ENCODE measurements around the gene KLHL29. TPM values are rescaled to one million over a fixed set of nuclear protein-coding genes. Genes with fewer than 3 reads are reported as not detected.

KLHL29 gene
- total RNA-seq, 1 donor from 2014 or later: 3.0 TPM

DNA sequence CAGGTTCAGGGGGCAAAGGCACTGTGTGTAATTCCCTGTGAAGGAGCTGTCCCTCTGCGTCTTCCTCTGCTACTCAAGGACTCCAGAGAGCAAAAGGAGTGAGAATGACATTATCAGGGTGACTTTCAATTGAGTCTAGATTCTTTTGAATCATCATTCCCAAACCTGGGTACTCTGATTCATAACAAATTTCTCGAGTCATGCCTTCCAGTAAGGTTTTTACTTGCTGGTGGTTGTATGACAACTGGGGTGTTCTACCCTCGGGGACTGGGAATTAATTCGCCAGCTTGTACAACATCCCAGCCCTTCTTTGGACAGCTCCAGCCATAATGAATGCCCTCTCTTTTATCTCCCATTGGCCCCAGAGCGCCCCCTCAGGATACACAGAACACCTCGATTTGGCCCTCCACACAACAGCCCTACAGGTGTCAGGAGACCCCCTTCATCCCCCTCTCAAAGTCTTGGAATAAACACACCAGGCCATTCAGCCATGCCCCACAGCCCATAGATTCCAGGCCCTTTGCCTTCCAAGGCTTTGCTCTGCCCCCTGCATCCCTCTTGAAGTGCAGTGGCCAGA is 254.5 kb downstream of the KLHL29 start:
- Mint-ChIP-seq H3K36me3 (ENCODE audit: low read depth) (no peaks in the 10 kb centered on the region), H3K4me3 (ENCODE audit: low read depth) (no peak overlapping the region), H3K27me3 (ENCODE audit: low read depth) (no peaks in the 10 kb centered on the region), H3K4me1 (ENCODE audit: low read depth) (no peaks in the 10 kb centered on the region), H3K9me3 (no peaks in the 10 kb centered on the region), H3K27ac (no peak overlapping the region)
- intact Hi-C loops (cut with micrococcal nuclease): no loop called here
- no peak for DNase-seq (ENCODE audit: low spot score)

DNA sequence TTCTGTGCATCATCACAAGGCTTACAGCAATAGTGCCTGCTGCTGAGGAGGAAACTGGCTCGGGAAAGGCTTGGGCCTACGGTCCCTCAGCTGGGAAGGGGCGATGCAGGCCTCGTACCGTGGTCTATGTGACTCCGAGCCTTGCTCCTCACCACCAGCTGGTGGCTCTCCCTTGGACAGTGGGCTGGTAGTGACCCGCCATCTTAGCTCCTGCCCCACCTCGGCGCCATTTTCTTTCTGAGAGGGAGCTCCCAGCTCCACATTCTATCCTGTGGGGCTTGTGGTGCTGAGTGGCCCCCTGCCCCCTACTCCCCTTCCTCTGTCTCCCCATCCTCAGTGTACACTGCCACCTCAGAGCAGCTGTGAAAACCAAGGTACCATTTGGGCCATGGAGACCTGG is 255.7 kb downstream of the KLHL29 start:
- H3K9me3 Mint-ChIP-seq: no peaks in the 10 kb centered on the region

GRCh38 chr2:23642516-23642915 is 257.5 kb downstream of the KLHL29 start:
- Mint-ChIP-seq H3K4me3 (ENCODE audit: low read depth) (no peak overlapping the region), H3K27me3 (ENCODE audit: low read depth) (no peaks in the 10 kb centered on the region), H3K36me3 (ENCODE audit: low read depth) (no peaks in the 10 kb centered on the region), H3K27ac (no peak overlapping the region), H3K9me3 (no peaks in the 10 kb centered on the region), H3K4me1 (ENCODE audit: low read depth) (no peaks in the 10 kb centered on the region)
- no peak for DNase-seq (ENCODE audit: low spot score)
- intact Hi-C loops (cut with micrococcal nuclease): no loop called here

More for the DNA sequence above, 255.7 kb downstream of the KLHL29 start:
- no peak for DNase-seq (ENCODE audit: low spot score)
- intact Hi-C loops (cut with micrococcal nuclease): no loop called here
- H3K36me3 Mint-ChIP-seq (ENCODE audit: low read depth): no peaks in the 10 kb centered on the region
- no peak overlapping the region for H3K4me3 Mint-ChIP-seq (ENCODE audit: low read depth)
- no peaks in the 10 kb centered on the region for H3K4me1 Mint-ChIP-seq (ENCODE audit: low read depth)
- no peak overlapping the region for H3K27ac Mint-ChIP-seq
- H3K27me3 Mint-ChIP-seq (ENCODE audit: low read depth): no peaks in the 10 kb centered on the region

DNA sequence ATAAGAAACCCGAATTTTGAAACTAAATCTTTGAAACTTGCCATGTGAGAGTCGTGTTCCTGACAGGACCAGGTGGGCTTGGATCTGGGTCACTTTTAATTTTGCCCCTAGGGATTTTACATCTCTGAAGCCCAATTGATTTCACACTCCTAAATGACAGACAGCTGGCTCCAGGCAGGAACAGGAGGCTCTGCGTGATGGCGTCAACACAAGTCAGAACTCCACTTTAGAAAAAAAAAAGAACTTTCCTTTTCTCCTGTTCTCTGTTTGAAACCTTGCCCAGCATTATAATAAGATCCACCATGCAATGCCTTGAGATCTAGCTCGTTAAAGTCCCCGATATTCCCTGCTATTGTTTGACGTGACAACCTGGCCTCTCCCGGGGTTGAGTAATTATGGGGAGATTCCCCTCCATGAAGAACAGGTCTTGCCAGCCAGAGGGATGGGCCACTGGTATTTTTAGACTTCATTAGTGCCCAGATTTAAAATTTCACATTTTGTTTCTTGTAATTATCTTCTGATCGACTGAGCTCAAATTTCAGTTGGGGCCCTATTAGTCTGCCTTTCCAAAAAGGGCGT is 260.3 kb downstream of the KLHL29 start:
- H3K9me3 Mint-ChIP-seq: no peaks in the 10 kb centered on the region
- no peaks in the 10 kb centered on the region for H3K4me1 Mint-ChIP-seq (ENCODE audit: low read depth)
- no peak overlapping the region for H3K4me3 Mint-ChIP-seq (ENCODE audit: low read depth)
- no peaks in the 10 kb centered on the region for H3K36me3 Mint-ChIP-seq (ENCODE audit: low read depth)
- intact Hi-C loops (cut with micrococcal nuclease): no loop called here
- DNase-seq (ENCODE audit: low spot score): no peak
- H3K27ac Mint-ChIP-seq: no peak overlapping the region
- H3K27me3 Mint-ChIP-seq (ENCODE audit: low read depth): no peaks in the 10 kb centered on the region

DNA sequence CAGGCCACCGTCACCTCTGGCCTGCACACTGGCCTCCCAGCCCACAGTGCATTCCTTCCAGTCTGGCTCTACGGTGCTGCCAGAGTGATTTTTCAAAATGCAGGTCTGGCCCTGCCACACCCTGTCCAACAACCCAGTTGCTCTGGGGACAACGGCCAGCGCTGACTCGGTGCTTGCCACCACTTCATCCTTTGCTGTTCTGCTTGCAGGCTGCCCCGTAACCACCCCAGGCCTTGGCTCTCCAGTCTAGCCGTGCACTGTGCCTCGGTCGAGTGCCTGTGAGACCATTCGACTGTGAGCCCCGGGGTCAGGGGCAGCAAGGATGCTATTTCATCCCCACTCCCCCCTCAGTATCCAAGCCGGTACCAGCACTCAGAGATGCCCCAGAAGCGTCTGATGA is 262.6 kb downstream of the KLHL29 start:
- no peaks in the 10 kb centered on the region for H3K27me3 Mint-ChIP-seq (ENCODE audit: low read depth)
- no peaks in the 10 kb centered on the region for H3K36me3 Mint-ChIP-seq (ENCODE audit: low read depth)
- intact Hi-C loops (cut with micrococcal nuclease): no loop called here
- DNase-seq (ENCODE audit: low spot score): no peak
- H3K4me3 Mint-ChIP-seq (ENCODE audit: low read depth): no peak overlapping the region
- no peaks in the 10 kb centered on the region for H3K9me3 Mint-ChIP-seq
- no peak overlapping the region for H3K27ac Mint-ChIP-seq
- no peaks in the 10 kb centered on the region for H3K4me1 Mint-ChIP-seq (ENCODE audit: low read depth)

DNA sequence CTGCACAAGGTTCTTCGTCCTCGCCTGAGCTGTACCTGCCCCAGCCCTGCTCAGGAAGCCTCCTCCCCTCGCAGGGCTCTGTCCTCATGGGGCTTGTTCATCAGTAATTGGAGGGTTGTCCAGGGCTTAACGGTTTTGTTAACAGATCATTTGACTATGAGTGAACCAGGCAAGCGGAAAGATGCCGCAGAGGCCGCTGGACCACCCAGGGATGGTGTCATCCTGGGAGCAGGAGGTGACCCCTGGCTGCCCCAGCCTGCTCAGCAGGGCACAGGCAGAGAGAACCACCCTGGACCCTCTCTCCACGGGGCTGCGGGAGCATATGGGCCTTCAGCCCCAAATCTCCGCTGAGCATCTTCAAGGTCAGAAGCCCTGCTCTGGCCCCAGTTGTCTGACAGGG is 264.3 kb downstream of the KLHL29 start:
- Mint-ChIP-seq H3K4me1 (ENCODE audit: low read depth) (no peaks in the 10 kb centered on the region), H3K9me3 (no peaks in the 10 kb centered on the region), H3K4me3 (ENCODE audit: low read depth) (no peak overlapping the region), H3K27me3 (ENCODE audit: low read depth) (no peaks in the 10 kb centered on the region), H3K27ac (no peak overlapping the region), H3K36me3 (ENCODE audit: low read depth) (no peaks in the 10 kb centered on the region)
- intact Hi-C loops (cut with micrococcal nuclease): no loop called here
- DNase-seq (ENCODE audit: low spot score): no peak

DNA sequence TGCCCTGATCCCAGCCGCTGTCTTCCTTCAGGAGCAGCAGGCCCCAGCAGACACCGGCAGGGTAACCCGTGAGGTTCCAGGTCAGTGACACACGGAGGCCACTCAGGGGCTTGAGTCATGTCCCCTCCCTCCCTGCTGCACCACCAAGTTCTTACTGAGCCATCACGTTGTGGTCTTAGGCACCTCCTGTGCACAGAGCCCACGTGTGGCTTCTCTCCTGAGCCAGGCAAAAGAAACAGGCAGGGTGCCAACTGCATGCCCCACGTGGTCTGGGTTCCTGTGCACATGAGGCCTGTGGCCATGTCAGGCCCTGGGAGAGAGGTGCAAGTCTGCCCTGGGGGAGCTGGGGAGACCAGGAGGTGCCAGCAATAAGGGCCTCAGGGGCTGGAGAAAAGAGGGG is 264.8 kb downstream of the KLHL29 start:
- intact Hi-C loops (cut with micrococcal nuclease): no loop called here
- Mint-ChIP-seq H3K9me3 (no peaks in the 10 kb centered on the region), H3K27me3 (ENCODE audit: low read depth) (no peaks in the 10 kb centered on the region), H3K4me3 (ENCODE audit: low read depth) (no peak overlapping the region), H3K27ac (no peak overlapping the region), H3K4me1 (ENCODE audit: low read depth) (no peaks in the 10 kb centered on the region), H3K36me3 (ENCODE audit: low read depth) (no peaks in the 10 kb centered on the region)
- no peak for DNase-seq (ENCODE audit: low spot score)

- H3K9me3 Mint-ChIP-seq: no peaks in the 10 kb centered on the region
- H3K4me1 Mint-ChIP-seq (ENCODE audit: low read depth): no peaks in the 10 kb centered on the region
- intact Hi-C loops (cut with micrococcal nuclease): no loop called here
- no peak overlapping the region for H3K27ac Mint-ChIP-seq
- H3K27me3 Mint-ChIP-seq (ENCODE audit: low read depth): no peaks in the 10 kb centered on the region
- H3K36me3 Mint-ChIP-seq (ENCODE audit: low read depth): no peaks in the 10 kb centered on the region
- H3K4me3 Mint-ChIP-seq (ENCODE audit: low read depth): no peak overlapping the region
- DNase-seq (ENCODE audit: low spot score): no peak
Observed at GRCh38 chr2:23651187-23652080, 266.5 kb downstream of the KLHL29 start.

DNA sequence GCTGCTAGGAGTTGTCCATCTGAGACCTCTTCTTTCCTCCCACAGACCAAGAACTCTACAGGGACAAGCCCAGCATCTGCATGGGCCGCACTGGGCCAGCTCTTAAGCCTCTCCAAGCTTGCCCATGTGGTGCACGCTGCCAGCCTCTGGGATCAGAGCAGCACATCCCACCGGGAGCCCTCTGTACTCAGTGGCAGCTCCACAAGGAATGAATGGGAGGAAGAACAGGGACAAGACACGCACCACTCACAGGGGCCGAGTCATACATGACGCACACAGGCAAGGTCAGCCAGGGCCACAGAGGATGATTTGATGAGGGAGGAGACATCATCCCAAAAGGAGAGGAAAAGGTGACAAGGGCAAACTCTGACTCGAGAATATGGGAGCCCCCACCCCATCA is 268.3 kb downstream of the KLHL29 start:
- Mint-ChIP-seq H3K4me3 (ENCODE audit: low read depth) (no peak overlapping the region), H3K27ac (no peak overlapping the region), H3K4me1 (ENCODE audit: low read depth) (no peaks in the 10 kb centered on the region), H3K9me3 (no peaks in the 10 kb centered on the region), H3K27me3 (ENCODE audit: low read depth) (no peaks in the 10 kb centered on the region), H3K36me3 (ENCODE audit: low read depth) (no peaks in the 10 kb centered on the region)
- intact Hi-C loops (cut with micrococcal nuclease): no loop called here
- DNase-seq (ENCODE audit: low spot score): no peak

GRCh38 chr2:23654756-23655155 is 269.8 kb downstream of the KLHL29 start:
- no peaks in the 10 kb centered on the region for H3K27me3 Mint-ChIP-seq (ENCODE audit: low read depth)
- no peak overlapping the region for H3K4me3 Mint-ChIP-seq (ENCODE audit: low read depth)
- no peak for DNase-seq (ENCODE audit: low spot score)
- H3K36me3 Mint-ChIP-seq (ENCODE audit: low read depth): no peaks in the 10 kb centered on the region
- H3K27ac Mint-ChIP-seq: no peak overlapping the region
- no peaks in the 10 kb centered on the region for H3K9me3 Mint-ChIP-seq
- H3K4me1 Mint-ChIP-seq (ENCODE audit: low read depth): peaks cover 7% of the 10 kb centered on the region
- intact Hi-C loops (cut with micrococcal nuclease): no loop called here

DNA sequence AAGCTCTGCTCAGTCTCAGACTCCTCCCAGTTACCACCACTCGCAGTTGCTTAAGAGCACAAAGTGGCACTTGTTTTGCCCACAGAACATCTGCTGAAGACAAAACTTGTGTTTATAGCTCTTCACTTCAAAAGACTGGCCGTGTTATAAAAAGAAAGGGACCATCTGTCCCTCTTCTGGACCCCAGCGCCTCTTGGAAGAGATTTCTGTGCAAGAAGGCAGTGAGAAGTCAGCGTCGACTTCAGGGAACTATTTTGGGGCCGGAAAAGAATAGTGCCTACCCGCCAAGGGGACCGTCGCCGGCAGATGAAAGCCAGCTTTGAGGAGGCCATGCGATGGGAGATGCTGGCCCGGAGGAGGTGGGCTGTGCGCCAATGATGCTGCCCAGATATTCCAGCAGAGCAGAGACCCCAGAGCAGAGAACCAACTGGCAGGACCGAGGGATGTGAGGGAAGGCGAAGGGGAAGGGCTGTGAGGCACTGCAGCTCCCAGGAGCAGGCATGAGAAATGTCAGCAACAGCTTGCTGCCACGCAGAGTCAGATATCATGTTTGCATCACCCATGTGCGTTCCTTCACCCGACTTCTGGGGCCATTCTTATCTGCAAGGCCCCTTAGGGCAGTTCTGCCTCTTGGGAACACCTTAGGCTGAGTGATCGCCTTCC is 271.1 kb downstream of the KLHL29 start:
- no peak overlapping the region for H3K27ac Mint-ChIP-seq
- no peaks in the 10 kb centered on the region for H3K9me3 Mint-ChIP-seq
- intact Hi-C loops (cut with micrococcal nuclease): no loop called here

GRCh38 chr2:23656597-23656973 is 271.6 kb downstream of the KLHL29 start:
- no peak for DNase-seq (ENCODE audit: low spot score)
- Mint-ChIP-seq H3K4me1 (ENCODE audit: low read depth) (peaks cover 7% of the 10 kb centered on the region), H3K36me3 (ENCODE audit: low read depth) (no peaks in the 10 kb centered on the region), H3K27me3 (ENCODE audit: low read depth) (no peaks in the 10 kb centered on the region), H3K4me3 (ENCODE audit: low read depth) (no peak overlapping the region), H3K9me3 (no peaks in the 10 kb centered on the region), H3K27ac (no peak overlapping the region)
- intact Hi-C loops (cut with micrococcal nuclease): no loop called here

More for the DNA sequence above, 271.1 kb downstream of the KLHL29 start:
- Mint-ChIP-seq H3K36me3 (ENCODE audit: low read depth) (no peaks in the 10 kb centered on the region), H3K4me3 (ENCODE audit: low read depth) (no peak overlapping the region), H3K27me3 (ENCODE audit: low read depth) (no peaks in the 10 kb centered on the region), H3K4me1 (ENCODE audit: low read depth) (peaks cover 7% of the 10 kb centered on the region)
- DNase-seq (ENCODE audit: low spot score): no peak

DNA sequence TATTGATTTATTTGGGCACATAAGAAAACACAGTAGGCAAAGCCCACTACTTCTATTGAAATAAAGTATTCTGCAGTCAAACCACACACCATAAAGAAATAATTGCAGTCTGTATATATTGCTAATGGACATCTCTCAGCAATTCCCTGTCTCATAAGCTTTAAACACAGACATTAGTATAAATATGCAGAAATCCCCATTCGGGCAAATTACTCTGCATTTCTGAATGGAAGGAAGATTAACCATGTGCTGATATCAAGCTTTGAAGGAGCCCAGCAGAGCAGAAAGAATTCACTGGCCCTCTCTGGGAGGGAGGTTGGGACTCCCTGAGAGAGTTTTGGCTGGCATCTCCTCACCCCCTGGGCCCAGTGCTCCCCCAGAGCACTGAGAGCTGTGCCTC is 272.4 kb downstream of the KLHL29 start:
- Mint-ChIP-seq H3K36me3 (ENCODE audit: low read depth) (no peaks in the 10 kb centered on the region), H3K4me3 (ENCODE audit: low read depth) (no peak overlapping the region), H3K4me1 (ENCODE audit: low read depth) (peaks cover 7% of the 10 kb centered on the region), H3K27me3 (ENCODE audit: low read depth) (no peaks in the 10 kb centered on the region), H3K27ac (no peak overlapping the region), H3K9me3 (no peaks in the 10 kb centered on the region)
- no peak for DNase-seq (ENCODE audit: low spot score)
- intact Hi-C loops (cut with micrococcal nuclease): no loop called here
